Measurements from ENCODE around the gene DOHH. TPM values are rescaled to one million over a fixed set of nuclear protein-coding genes. Genes with fewer than 3 reads are reported as not detected.

DOHH gene
- total RNA-seq, 1 donor: 10.4 TPM

- H3K4me3 ChIP-seq (ENCODE audit: low read depth, low read length): no peak overlapping the region
- no peak for TF ChIP-seq CTCF (IDR thresholded peaks at IDR 0.05; ENCODE audit: insufficient read depth, low read depth, low read length)
- DNase-seq (ENCODE audit: low read depth): no peak
Measured at GRCh38 chr19:3492919-3493318, 7.6 kb downstream of the DOHH start.

DNA sequence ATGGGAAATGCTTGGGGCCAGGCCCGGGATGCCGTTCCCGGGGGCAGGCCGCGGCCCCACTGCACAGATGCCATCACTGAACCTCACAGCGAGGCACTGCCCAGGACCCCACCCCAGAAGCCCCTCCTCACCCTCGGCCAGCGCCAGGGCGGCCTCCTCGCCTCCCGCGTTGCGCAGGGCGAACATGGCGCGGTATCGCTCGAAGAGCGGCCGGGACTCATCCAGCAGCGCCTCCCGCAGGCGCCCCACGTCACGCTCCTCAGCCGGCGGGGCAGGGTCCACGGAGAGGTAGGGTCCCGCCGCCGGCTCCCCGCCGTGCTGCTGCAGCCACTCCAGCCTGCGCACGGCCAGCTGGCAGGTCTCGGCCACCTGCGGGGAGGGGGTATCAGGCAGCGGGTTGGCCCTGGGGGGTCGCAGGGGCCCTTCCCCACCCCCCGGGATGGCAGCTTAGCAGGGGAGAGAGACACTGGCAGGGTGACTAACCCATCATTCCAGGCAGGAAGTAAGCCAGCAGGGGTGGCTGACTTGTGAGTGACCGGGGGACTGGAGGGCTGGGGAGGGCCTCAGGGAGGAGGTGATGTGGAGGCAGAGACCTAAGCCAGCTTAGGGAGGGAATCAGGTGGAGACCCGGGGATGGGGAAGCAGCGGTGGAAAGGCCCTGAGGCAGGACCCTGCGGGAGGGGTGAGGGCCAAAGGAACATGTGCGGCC, 8.2 kb downstream of the DOHH start:
- no peak overlapping the region for H3K4me3 ChIP-seq (ENCODE audit: low read depth, low read length)
- no peak for DNase-seq (ENCODE audit: low read depth)
- no peak for TF ChIP-seq CTCF (IDR thresholded peaks at IDR 0.05; ENCODE audit: insufficient read depth, low read depth, low read length)

DNA sequence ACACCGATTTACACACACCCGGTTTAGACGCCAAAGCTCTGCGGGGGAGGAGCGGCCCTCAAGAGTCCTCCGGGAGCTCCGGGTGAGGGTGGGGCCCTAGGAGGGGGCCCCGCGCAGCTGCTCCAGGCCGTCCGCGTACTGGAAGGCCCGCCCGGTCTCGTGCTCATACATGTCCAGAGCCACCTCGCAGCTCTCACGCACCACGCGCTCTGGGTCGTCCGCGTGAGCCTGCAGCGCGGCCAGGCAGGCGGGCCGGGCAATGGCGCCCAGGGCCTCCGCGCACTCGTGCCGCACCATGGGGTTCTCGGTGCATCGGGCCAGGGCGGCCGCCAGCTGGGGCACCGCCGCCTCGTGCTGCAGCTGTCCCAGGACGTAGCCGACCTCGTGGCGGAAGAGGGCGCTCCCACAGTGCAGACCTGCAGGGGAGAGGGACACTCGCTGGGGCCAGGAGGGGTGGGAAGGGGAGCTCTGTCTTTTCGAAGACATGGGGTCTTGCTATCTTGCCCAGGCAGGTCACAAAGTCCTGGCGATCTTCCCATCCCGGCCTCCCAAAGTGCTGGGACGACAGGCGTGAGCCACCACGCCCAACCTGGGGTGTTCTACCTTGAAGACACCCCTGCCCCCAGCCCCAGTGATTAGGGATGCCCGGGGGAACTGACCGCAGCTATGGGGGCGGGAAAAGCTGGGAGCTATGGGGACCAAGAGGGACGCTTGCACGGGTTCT, 8.9 kb downstream of the DOHH start:
- no peak overlapping the region for H3K4me3 ChIP-seq (ENCODE audit: low read depth, low read length)
- no peak for TF ChIP-seq CTCF (IDR thresholded peaks at IDR 0.05; ENCODE audit: insufficient read depth, low read depth, low read length)
- no peak for DNase-seq (ENCODE audit: low read depth)

- TF ChIP-seq CTCF (IDR thresholded peaks at IDR 0.05; ENCODE audit: insufficient read depth, low read depth, low read length): no peak
- H3K4me3 ChIP-seq (ENCODE audit: low read depth, low read length): no peak within 1 kb of the TSS
- no peak for DNase-seq (ENCODE audit: low read depth)
Measured at GRCh38 chr19:3483226-3483628, 17.2 kb downstream of the DOHH start, which contains the start of gene SMIM44. Gene SMIM44 (minus strand): TSS chr19:3483441. CDS start chr19:3483403, 38 bp downstream.

DNA sequence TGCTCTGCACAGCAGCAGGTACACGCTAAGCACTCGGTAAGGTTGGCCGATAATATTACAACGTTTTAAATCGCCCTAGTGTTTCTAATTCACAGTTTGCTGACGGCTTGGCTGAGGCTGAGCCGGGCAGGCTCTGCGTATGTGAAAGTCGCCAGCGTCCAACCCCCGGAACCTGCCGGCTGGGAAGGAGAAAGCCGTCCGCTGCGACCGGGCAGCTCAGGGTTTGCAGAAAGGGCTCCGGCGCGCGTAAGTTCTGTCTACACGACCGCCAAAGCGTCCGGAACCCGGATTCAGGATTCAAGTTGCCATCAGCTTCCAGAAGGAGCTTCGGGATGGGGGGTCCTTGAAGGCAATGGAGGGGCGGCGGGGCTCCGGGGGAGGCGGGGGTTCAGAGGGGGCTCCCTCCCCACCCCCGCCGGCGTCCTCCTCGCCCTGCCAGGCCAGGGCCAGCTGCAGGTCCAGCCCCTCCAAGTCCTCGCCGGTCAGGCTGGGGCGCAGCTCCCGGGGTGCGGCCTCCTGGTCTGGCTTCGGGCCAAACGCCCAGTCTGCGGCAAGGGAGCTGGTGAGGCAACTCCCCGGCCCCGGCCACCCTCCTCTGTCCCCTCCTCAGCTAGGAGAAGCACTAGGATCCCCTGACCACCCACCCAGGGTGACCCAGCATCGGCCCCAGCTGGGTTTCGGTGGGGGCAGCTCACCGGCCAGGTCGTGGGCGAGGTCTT, 17.8 kb downstream of the DOHH start:
- DNase-seq (ENCODE audit: low read depth): no peak
- H3K4me3 ChIP-seq (ENCODE audit: low read depth, low read length): no peak overlapping the region
- no peak for TF ChIP-seq CTCF (IDR thresholded peaks at IDR 0.05; ENCODE audit: insufficient read depth, low read depth, low read length)

DNA sequence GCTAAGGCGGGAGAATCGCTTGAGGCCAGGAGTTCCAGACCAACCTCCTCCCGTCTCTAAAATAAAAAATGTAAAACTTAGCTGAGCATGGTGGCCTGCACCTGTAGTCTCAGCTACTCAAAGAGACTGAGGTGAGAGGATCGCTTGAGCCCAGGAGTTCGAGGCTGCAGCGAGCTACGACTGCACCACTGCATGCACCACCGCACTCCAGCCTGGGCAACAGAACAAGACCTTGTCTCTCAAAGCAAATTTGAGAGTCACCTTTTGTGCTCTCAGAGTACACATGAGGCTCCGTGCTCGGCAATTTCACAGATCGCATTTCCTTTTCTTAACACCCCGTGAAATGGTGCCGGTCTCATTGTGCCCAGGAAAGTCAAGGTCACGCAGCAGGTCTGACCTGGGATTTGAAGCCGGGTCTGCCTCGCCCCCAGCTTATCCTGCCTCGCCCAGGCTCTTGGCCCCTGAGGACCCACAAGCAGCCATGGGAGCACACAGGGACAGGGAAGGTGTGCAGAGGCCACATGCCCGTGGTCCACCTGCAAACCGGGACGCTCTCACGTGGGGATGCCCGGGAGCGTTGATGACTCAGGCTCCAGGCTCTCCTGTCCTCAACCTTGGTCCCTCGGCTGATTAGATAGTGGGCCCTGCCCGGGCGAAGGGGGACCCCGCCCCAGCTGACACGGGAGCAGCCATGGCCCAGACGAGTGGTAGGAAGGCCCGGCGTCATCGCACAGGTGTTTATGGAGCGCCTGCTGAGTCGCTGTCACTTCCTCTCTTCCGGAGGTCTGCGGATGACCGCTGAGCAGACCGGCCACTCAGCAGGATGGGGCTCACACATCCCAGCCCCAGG, 19.0 kb downstream of the DOHH start:
- H3K4me3 ChIP-seq (ENCODE audit: low read depth, low read length): no peak overlapping the region
- no peak for DNase-seq (ENCODE audit: low read depth)
- TF ChIP-seq CTCF (IDR thresholded peaks at IDR 0.05; ENCODE audit: insufficient read depth, low read depth, low read length): no peak
